Endothelial cell of umbilical vein (primary cell): ENCODE measurements around the gene RUFY3. TPM values are rescaled to one million over a fixed set of nuclear protein-coding genes. Genes with fewer than 3 reads are reported as not detected.

Source experiments
- BruUV-seq: library from RNA; stranded (reverse); fragments of 400-500 nt; replicated peaks from 2 replicates; lab custom pipeline; 2021; lab: Mats Ljungman, UMichigan
- CTCF ChIA-PET: fragments of 300-600, 350-600 bp; sonication (Branson Sonifier 250); formaldehyde crosslinking; loops from one replicate; lab custom pipeline; 2021; ENCODE audit warnings: antibody characterized with exemption, inconsistent platforms; lab: Charles Lee
- POLR2A ChIA-PET: fragments of 300-600, 350-600 bp; sonication (Branson Sonifier 250); formaldehyde crosslinking; loops from one replicate; lab custom pipeline; 2021; ENCODE audit warnings: antibody characterized with exemption, inconsistent platforms; lab: Charles Lee
- DNase-seq: peaks from one replicate; pipeline ENCODE4 v3.0.0-alpha.2; 2011; ENCODE audit warnings: low read depth, low spot score
- FAIRE-seq: peaks from 2 replicates; lab custom pipeline; 2011; peaks lifted over from hg19 to GRCh38; lab: Jason Lieb, UNC
- H2AFZ ChIP-seq: 2 replicates; pipeline ENCODE4 v1.6.0; 2012; ENCODE audit warnings: low read depth, low read length, control low read depth, inconsistent platforms
- H3K27ac ChIP-seq: 2 replicates; pipeline ENCODE4 v1.5.1; 2011; ENCODE audit warnings: low read depth, mild to moderate bottlenecking, control low read depth, low read length, moderate library complexity; ENCODE audit not compliant: insufficient read depth
- H3K27me3 ChIP-seq, 2 experiments: 2 replicates each; pipeline versions ENCODE4 v1.6.0 to v1.6.1; 2011; ENCODE audit warnings: low read length in 2 of 2, mixed read lengths in 1 of 2; ENCODE audit not compliant: control insufficient read depth in 2 of 2, insufficient read depth in 2 of 2
- H3K36me3 ChIP-seq, 2 experiments: 2 replicates in 1 of 2; 3 replicates in 1 of 2; pipeline ENCODE4 v1.5.1; 2011; ENCODE audit warnings: low read length in 2 of 2, mild to moderate bottlenecking in 1 of 2, moderate library complexity in 1 of 2; ENCODE audit not compliant: control insufficient read depth in 2 of 2, insufficient read depth in 2 of 2; ENCODE audit errors: extremely low read depth in 1 of 2
- H3K4me1 ChIP-seq: 3 replicates; pipeline ENCODE4 v1.5.1; 2011; ENCODE audit warnings: mild to moderate bottlenecking, low read length; ENCODE audit not compliant: control insufficient read depth, insufficient read depth; ENCODE audit errors: extremely low read depth
- H3K4me2 ChIP-seq: 2 replicates; pipeline ENCODE4 v1.6.1; 2011; ENCODE audit warnings: low read length, control low read depth, mixed read lengths; ENCODE audit not compliant: insufficient read depth
- H3K4me3 ChIP-seq, 3 experiments: fragments of 200-600 bp in 1 of 3; sonication (generic), shearing (Covaris generic) in 1 of 3; replicated peaks in 1 of 3; 2 replicates each; pipeline ENCODE4 v1.5.1; 2011 to 2016; ENCODE audit warnings: control low read depth in 3 of 3, low read length in 3 of 3, mild to moderate bottlenecking in 2 of 3, inconsistent platforms in 1 of 3, low read depth in 1 of 3, moderate library complexity in 1 of 3; ENCODE audit not compliant: insufficient read depth in 1 of 3
- H3K79me2 ChIP-seq: 2 replicates; pipeline ENCODE4 v1.6.0; 2012; ENCODE audit warnings: low read length, inconsistent platforms; ENCODE audit not compliant: control insufficient read depth, insufficient read depth
- H3K9ac ChIP-seq: replicated peaks from 2 replicates; pipeline ENCODE3; 2011; ENCODE audit warnings: low read length, control low read depth; ENCODE audit not compliant: insufficient read depth; ENCODE audit errors: extremely low read depth
- H3K9me1 ChIP-seq: replicated peaks from 3 replicates; pipeline ENCODE4 v1.6.0; 2011; ENCODE audit warnings: mild to moderate bottlenecking, low read length; ENCODE audit not compliant: control insufficient read depth, insufficient read depth; ENCODE audit errors: extremely low read depth
- H3K9me3 ChIP-seq: replicated peaks from 2 replicates; pipeline ENCODE4 v1.5.1; 2012; ENCODE audit warnings: low read length, inconsistent platforms; ENCODE audit not compliant: control insufficient read depth, insufficient read depth
- H4K20me1 ChIP-seq: replicated peaks from 2 replicates; pipeline ENCODE3; 2011; ENCODE audit warnings: mild to moderate bottlenecking, low read length; ENCODE audit not compliant: control insufficient read depth, insufficient read depth; ENCODE audit errors: extremely low read depth
- CTCF ChIP-seq, 2 donors: IDR thresholded peaks; 1 replicate in 1 of 2; 2 replicates in 1 of 2; pipeline ENCODE4 v1.5.1; 2011; ENCODE audit warnings: low read length in 2 of 2, mild to moderate bottlenecking in 2 of 2, moderate library complexity in 2 of 2, control low read depth in 1 of 2, inconsistent platforms in 1 of 2, low read depth in 1 of 2; ENCODE audit not compliant: insufficient read depth in 1 of 2; ENCODE audit errors: extremely low read depth in 1 of 2
- EZH2 ChIP-seq: IDR thresholded peaks from 2 replicates; pipeline ENCODE4 v1.6.1; 2012; ENCODE audit warnings: borderline replicate concordance, low read depth, mild to moderate bottlenecking, moderate library complexity, low read length, inconsistent platforms; ENCODE audit not compliant: severe bottlenecking
- FOS ChIP-seq: IDR thresholded peaks from 2 replicates; pipeline ENCODE4 v1.6.1; 2011; ENCODE audit warnings: mild to moderate bottlenecking, low read length, moderate library complexity, borderline replicate concordance; ENCODE audit not compliant: insufficient read depth
- JUN ChIP-seq: IDR thresholded peaks from 2 replicates; pipeline ENCODE4 v1.6.1; 2011; ENCODE audit warnings: borderline replicate concordance, low read depth; ENCODE audit not compliant: insufficient read length, insufficient read depth
- POLR2AphosphoS5 ChIP-seq: IDR thresholded peaks from 2 replicates; pipeline ENCODE4 v1.6.1; 2012; ENCODE audit warnings: low read depth, mild to moderate bottlenecking, control low read depth, low read length, moderate library complexity; ENCODE audit not compliant: insufficient read depth
- dilution Hi-C: fragments of 300-500 bp; cut with MboI; formaldehyde crosslinking; loops from one replicate; pipeline ENCODE4 v1.15.0; 2019; ENCODE audit warnings: low sequenced_read_pairs; ENCODE audit not compliant: extremely low pct_ligation_motif_present
- intact Hi-C: fragments of 100-400 bp; cut with micrococcal nuclease; formaldehyde crosslinking; loops from one replicate; pipeline ENCODE4 v1.10.0; 2022
- polyA plus RNA-seq, 4 experiments: library from polyadenylated mRNA; depleted of rRNA in 3 of 4; stranded (reverse) in 3 of 4; unstranded in 1 of 4; fragments of >200 nt; gene quantifications; 2 replicates each; pipeline versions ENCODE4 v1.2.1 to v1.2.3, GENCODE V29; 2011 to 2012; ENCODE audit warnings: missing spikeins in 1 of 4
- total RNA-seq: library from RNA; stranded (reverse); gene quantifications from 2 replicates; pipeline ENCODE4 v1.2.3, GENCODE V29; 2021

Gene RUFY3
- total and polyA plus RNA-seq, 2 donors (not counting 3 experiments of a cell fraction or from before 2014, with no cell fraction given): 10.0 to 52.8 TPM

- no peaks in the 10 kb centered on the region for H3K27me3 ChIP-seq
- peak overlapping the region; percentile 85 for H3K27ac ChIP-seq
- peaks cover 28% of the 10 kb centered on the region for H3K79me2 ChIP-seq
- intact Hi-C loops (loop anchor here (1.0 kb wide), 2 partner anchors 15 to 199 kb away; partner anchors contain the start of genes MOB1B and UTP3), dilution Hi-C loops (no loop called here)
- peaks cover 20% of the 10 kb centered on the region for H3K4me1 ChIP-seq
- FAIRE-seq (peak; percentile 38), DNase-seq (peak; percentile 67)
- no TSS peak for BruUV-seq
- POLR2A ChIA-PET: interaction anchor here (0.6 to 2.2 kb wide), 3 partner anchors 15 to 125 kb away, joined by 3 to 12 read pairs (median 6); partner anchors contain the start of gene UTP3
- H3K4me2 ChIP-seq: peak overlapping the region; percentile 100
- H3K9ac ChIP-seq: peak overlapping the region; percentile 86
- CTCF ChIA-PET: interaction anchor here (0.9 to 4.2 kb wide), 13 partner anchors 11 to 481 kb away, joined by 3 to 25 read pairs (median 5); partner anchors contain the start of genes DCK, GRSF1 and UTP3
- TF ChIP-seq EZH2 (no peak), POLR2AphosphoS5 (no peak), FOS (peak; percentile 15), CTCF (IDR thresholded peaks at IDR 0.05; ENCODE audit: extremely low read depth in 1 of 2, insufficient read depth in 1 of 2, low read depth in 1 of 2, low read length in 2 of 2) (no peak), JUN (no peak)
- H3K4me3 ChIP-seq: peak overlapping the region; percentile 73 to 93 (median 81)
- no peaks in the 10 kb centered on the region for H3K9me3 ChIP-seq
- no peaks in the 10 kb centered on the region for H3K36me3 ChIP-seq
- H2AFZ ChIP-seq: peak overlapping the region; percentile 100
- peaks cover 3% of the 10 kb centered on the region for H3K9me1 ChIP-seq
- H4K20me1 ChIP-seq: no peaks in the 10 kb centered on the region
These were observed 18.0 kb upstream of the RUFY3 start for GRCh38 chr4:70703619-70704214.
